ENCODE results near the gene ADARB2.

ADARB2 gene

GRCh38 chr10:1178506-1178905 lies 558.8 kb downstream of the ADARB2 start:
- Mint-ChIP-seq H3K27me3 (peaks cover 3% of the 10 kb centered on the region), H3K4me3 (no peak overlapping the region), H3K4me1 (no peaks in the 10 kb centered on the region), H3K9me3 (no peaks in the 10 kb centered on the region), H3K27ac (no peak overlapping the region)
- no peak for DNase-seq
- ATAC-seq = no peak

- ATAC-seq (no peak), DNase-seq (no peak)
- no peak overlapping the region for H3K4me3 Mint-ChIP-seq
- H3K27me3 Mint-ChIP-seq = no peaks in the 10 kb centered on the region
- no peak overlapping the region for H3K27ac Mint-ChIP-seq
- H3K4me1 Mint-ChIP-seq = no peaks in the 10 kb centered on the region
- no peaks in the 10 kb centered on the region for H3K9me3 Mint-ChIP-seq
Measured at GRCh38 chr10:1177936-1178335, 559.4 kb downstream of the ADARB2 start.

- Mint-ChIP-seq H3K4me3 (no peak overlapping the region), H3K9me3 (no peaks in the 10 kb centered on the region), H3K27ac (no peak overlapping the region), H3K4me1 (no peaks in the 10 kb centered on the region), H3K27me3 (no peaks in the 10 kb centered on the region)
- DNase-seq (no peak), ATAC-seq (no peak)
Measured at GRCh38 chr10:1175956-1176565, 561.3 kb downstream of the ADARB2 start.

DNA sequence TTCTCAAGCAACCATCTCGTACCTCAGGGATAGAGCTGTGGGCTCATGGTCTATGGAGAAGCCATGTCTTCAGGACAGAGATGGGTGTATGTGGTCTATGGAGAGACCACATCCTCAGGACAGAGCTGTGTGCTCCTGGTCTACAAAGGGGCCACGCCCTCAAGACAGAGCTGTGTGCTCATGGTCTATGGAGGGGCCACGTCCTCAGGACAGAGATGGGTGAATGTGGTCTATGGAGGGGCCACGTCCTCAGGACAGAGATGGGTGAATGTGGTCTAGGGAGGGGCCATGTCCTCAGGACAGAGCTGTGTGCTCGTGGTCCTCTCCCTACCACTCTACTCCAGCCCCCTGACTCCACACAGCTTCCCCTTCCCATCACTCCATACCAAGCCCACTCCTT lies 563.3 kb downstream of the ADARB2 start:
- DNase-seq = no peak
- ATAC-seq = peak; percentile 15
- Mint-ChIP-seq H3K9me3 (no peaks in the 10 kb centered on the region), H3K27me3 (no peaks in the 10 kb centered on the region), H3K4me1 (no peaks in the 10 kb centered on the region), H3K27ac (no peak overlapping the region), H3K4me3 (no peak overlapping the region)

DNA sequence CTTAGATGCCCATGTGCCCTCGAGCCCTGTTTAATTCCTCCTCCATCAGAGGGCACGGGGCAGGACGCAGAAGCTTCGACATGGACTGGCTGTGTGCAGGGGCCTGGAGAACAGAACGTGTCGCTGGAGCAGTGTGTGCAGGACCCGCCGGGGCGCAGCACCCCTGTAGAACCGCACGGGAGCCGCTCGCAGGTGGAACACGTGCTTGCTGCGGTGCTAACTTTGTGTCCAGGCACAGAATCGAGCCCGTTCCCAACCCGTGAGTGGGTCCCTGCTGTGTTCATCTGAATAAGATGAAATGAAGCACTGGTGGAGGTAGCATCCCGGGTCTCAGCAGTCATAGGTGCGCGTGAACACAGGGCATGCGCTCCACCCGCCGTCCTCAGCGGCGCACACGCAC lies 564.2 kb downstream of the ADARB2 start:
- H3K27ac Mint-ChIP-seq = peak overlapping the region in 1 of 2 donors; percentile 69
- no peaks in the 10 kb centered on the region for H3K27me3 Mint-ChIP-seq
- DNase-seq = no peak
- no peaks in the 10 kb centered on the region for H3K4me1 Mint-ChIP-seq
- H3K4me3 Mint-ChIP-seq = no peak overlapping the region
- peak; percentile 8 for ATAC-seq
- no peaks in the 10 kb centered on the region for H3K9me3 Mint-ChIP-seq

GRCh38 chr10:1172256-1172984 lies 564.9 kb downstream of the ADARB2 start:
- Mint-ChIP-seq H3K4me1 (no peaks in the 10 kb centered on the region), H3K4me3 (no peak overlapping the region), H3K9me3 (no peaks in the 10 kb centered on the region), H3K27me3 (no peaks in the 10 kb centered on the region), H3K27ac (no peak overlapping the region)
- no peak for DNase-seq
- ATAC-seq = peak; percentile 16

DNA sequence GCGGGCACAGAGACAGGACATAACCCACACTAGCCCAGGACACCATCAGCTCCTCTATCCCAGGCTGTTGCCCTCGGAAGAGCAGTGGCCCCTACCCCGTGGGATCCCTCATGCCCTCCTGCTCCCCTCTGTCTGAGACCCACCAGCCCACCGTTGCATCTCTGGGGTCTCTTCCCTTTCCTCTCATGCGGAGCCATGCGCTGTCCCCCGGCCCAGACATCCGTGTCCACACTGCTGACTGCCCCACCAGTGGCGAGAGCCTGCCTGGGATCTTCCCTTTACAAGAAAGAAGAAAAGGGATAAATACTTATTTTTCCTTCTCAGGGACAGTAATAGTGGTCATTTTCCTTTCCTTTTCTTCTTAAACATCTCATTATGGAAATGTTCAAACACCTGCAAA lies 565.7 kb downstream of the ADARB2 start:
- no peaks in the 10 kb centered on the region for H3K4me1 Mint-ChIP-seq
- peak; percentile 6 for ATAC-seq
- no peak for DNase-seq
- no peaks in the 10 kb centered on the region for H3K27me3 Mint-ChIP-seq
- H3K9me3 Mint-ChIP-seq = no peaks in the 10 kb centered on the region
- no peak overlapping the region for H3K27ac Mint-ChIP-seq
- H3K4me3 Mint-ChIP-seq = no peak overlapping the region

DNA sequence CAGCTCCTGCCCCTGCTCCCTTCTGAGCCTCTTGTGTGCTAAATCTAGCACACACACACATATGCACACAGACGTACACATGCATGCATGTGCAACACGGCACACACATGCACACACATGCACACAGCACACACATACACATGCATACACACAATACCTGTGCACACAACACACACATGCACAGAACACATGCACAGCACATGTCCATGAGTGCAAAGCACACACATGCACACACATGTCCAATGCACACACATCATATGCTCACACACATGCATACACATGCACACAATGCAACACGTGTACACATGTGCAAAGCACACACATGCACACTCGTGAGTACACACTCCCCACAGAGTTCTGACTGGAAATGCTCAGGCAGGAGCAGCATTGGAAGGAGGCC lies 566.1 kb downstream of the ADARB2 start:
- Mint-ChIP-seq H3K4me3 (no peak overlapping the region), H3K27ac (no peak overlapping the region), H3K27me3 (no peaks in the 10 kb centered on the region), H3K9me3 (no peaks in the 10 kb centered on the region), H3K4me1 (no peaks in the 10 kb centered on the region)
- peak; percentile 21 for ATAC-seq
- DNase-seq = no peak

DNA sequence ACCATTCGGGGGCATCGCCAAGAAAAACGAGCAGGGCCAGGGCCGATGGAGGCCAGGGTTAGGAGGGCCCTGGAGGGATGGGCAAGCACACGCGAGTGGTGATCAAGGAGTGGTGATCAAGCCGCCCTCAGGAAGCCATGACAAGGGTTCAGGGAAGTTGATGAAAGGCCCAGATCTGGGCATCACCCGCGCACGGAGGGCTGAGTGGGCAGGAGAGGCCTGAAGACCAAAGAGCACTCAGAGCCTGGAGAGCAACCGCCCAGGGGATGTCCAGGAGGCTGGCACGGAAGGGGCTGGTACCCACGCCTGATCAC lies 566.5 kb downstream of the ADARB2 start:
- DNase-seq (no peak), ATAC-seq (no peak)
- Mint-ChIP-seq H3K4me3 (no peak overlapping the region), H3K27ac (no peak overlapping the region), H3K4me1 (no peaks in the 10 kb centered on the region), H3K27me3 (no peaks in the 10 kb centered on the region), H3K9me3 (no peaks in the 10 kb centered on the region)

- Mint-ChIP-seq H3K27ac (no peak overlapping the region), H3K9me3 (peaks cover 0 to under 1% of the 10 kb centered on the region in 2 donors), H3K4me3 (no peak overlapping the region), H3K4me1 (no peaks in the 10 kb centered on the region), H3K27me3 (no peaks in the 10 kb centered on the region)
- ATAC-seq (no peak), DNase-seq (no peak)
Measured at GRCh38 chr10:1169981-1170866, 567.1 kb downstream of the ADARB2 start.

- Mint-ChIP-seq H3K27ac (no peak overlapping the region), H3K9me3 (peaks cover 0 to 4% of the 10 kb centered on the region in 2 donors), H3K4me1 (no peaks in the 10 kb centered on the region), H3K4me3 (no peak overlapping the region), H3K27me3 (no peaks in the 10 kb centered on the region)
- ATAC-seq = no peak
- DNase-seq = no peak
Measured at GRCh38 chr10:1169186-1169885, 568.0 kb downstream of the ADARB2 start.

DNA sequence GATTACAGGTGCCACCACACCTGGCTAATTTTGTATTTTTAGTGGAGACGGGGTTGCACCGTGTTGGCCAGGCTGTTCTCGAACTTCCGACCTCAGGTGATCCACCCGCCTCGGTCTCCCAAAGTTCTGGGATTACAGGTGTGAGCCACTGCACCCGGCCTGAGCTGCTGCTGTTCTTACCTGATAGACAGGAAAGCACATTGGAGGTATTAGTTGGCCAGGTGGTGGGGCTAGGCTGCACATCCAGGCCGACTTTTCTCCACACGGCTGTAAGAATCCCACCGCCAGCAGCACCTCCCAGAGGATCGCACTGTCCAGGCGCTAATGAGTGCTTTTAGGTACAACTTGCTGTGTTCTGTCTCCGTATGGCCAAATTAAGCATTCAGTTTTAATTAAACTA lies 568.6 kb downstream of the ADARB2 start:
- DNase-seq (no peak), ATAC-seq (no peak)
- no peaks in the 10 kb centered on the region for H3K27me3 Mint-ChIP-seq
- no peak overlapping the region for H3K4me3 Mint-ChIP-seq
- H3K9me3 Mint-ChIP-seq = peaks cover 0 to 4% of the 10 kb centered on the region in 2 donors
- H3K4me1 Mint-ChIP-seq = no peaks in the 10 kb centered on the region
- no peak overlapping the region for H3K27ac Mint-ChIP-seq

- Mint-ChIP-seq H3K9me3 (peaks cover 0 to 4% of the 10 kb centered on the region in 2 donors), H3K27me3 (no peaks in the 10 kb centered on the region), H3K27ac (no peak overlapping the region), H3K4me1 (no peaks in the 10 kb centered on the region), H3K4me3 (no peak overlapping the region)
- DNase-seq = no peak
- no peak for ATAC-seq
Measured at GRCh38 chr10:1166828-1167275, 570.5 kb downstream of the ADARB2 start.

GRCh38 chr10:1166101-1166827 lies 571.1 kb downstream of the ADARB2 start:
- Mint-ChIP-seq H3K27ac (no peak overlapping the region), H3K4me1 (no peaks in the 10 kb centered on the region), H3K9me3 (peaks cover 0 to 4% of the 10 kb centered on the region in 2 donors), H3K27me3 (no peaks in the 10 kb centered on the region), H3K4me3 (no peak overlapping the region)
- ATAC-seq (no peak), DNase-seq (no peak)

GRCh38 chr10:1163831-1164230 lies 573.5 kb downstream of the ADARB2 start:
- H3K9me3 Mint-ChIP-seq = peaks cover 0 to 4% of the 10 kb centered on the region in 2 donors
- H3K27me3 Mint-ChIP-seq = no peaks in the 10 kb centered on the region
- no peaks in the 10 kb centered on the region for H3K4me1 Mint-ChIP-seq
- no peak for DNase-seq
- ATAC-seq = no peak
- H3K4me3 Mint-ChIP-seq = no peak overlapping the region
- no peak overlapping the region for H3K27ac Mint-ChIP-seq

Measured in stimulated activated naive CD8-positive, alpha-beta T cell treated with anti-CD3 and anti-CD28 coated beads, Interleukin-15, amount 100 ng/mL, for 72 hours (primary cell).